Measurements from ENCODE around the gene RPGR. TPM values are rescaled to one million over a fixed set of nuclear protein-coding genes. Genes with fewer than 3 reads are reported as not detected.

Gene RPGR
- total RNA-seq, 4 donors from 2014 or later, result 12.6 to 43.0 (median 25.2) TPM

DNA sequence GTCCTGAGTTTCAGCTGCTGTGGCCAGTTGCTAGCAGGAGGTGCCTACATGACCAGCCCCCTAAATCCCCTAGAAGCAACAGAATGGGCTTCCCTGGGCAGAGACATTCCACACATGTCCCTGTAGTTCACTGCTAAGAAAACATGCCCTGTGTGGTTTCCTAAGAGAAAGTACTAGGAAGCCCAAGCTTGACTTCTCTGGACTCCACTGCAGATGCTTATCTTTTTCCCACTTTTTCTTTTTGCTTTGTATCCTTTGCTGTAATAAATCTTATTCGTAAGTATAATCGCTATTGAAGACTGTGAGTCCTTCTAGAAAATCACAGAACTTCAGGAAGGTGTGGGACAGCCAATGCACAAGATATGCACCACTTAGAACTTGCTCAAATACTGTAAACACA lies 15.6 kb downstream of the RPGR start:
- H3K27ac ChIP-seq, result no peak overlapping the region
- WGBS, result 74% methylated on average over 2 of the region's 2 CpGs
- no peak for DNase-seq (ENCODE audit: low spot score in 2 of 2)
- no peaks in the 10 kb centered on the region for H3K27me3 ChIP-seq
- no peaks in the 10 kb centered on the region for H3K4me1 ChIP-seq
- H3K9me3 ChIP-seq, result no peaks in the 10 kb centered on the region
- H3K36me3 ChIP-seq, result peaks cover 3% of the 10 kb centered on the region
- no peak overlapping the region for H3K4me3 ChIP-seq
- TF ChIP-seq EP300 (IDR thresholded peaks at IDR 0.05) (no peak), POLR2AphosphoS5 (IDR thresholded peaks at IDR 0.05) (no peak), POLR2A (IDR thresholded peaks at IDR 0.05) (no peak)
- TF ChIP-seq, protein P1, sequence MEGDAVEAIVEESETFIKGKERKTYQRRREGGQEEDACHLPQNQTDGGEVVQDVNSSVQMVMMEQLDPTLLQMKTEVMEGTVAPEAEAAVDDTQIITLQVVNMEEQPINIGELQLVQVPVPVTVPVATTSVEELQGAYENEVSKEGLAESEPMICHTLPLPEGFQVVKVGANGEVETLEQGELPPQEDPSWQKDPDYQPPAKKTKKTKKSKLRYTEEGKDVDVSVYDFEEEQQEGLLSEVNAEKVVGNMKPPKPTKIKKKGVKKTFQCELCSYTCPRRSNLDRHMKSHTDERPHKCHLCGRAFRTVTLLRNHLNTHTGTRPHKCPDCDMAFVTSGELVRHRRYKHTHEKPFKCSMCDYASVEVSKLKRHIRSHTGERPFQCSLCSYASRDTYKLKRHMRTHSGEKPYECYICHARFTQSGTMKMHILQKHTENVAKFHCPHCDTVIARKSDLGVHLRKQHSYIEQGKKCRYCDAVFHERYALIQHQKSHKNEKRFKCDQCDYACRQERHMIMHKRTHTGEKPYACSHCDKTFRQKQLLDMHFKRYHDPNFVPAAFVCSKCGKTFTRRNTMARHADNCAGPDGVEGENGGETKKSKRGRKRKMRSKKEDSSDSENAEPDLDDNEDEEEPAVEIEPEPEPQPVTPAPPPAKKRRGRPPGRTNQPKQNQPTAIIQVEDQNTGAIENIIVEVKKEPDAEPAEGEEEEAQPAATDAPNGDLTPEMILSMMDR (IDR thresholded peaks at IDR 0.05), result no peak

DNA sequence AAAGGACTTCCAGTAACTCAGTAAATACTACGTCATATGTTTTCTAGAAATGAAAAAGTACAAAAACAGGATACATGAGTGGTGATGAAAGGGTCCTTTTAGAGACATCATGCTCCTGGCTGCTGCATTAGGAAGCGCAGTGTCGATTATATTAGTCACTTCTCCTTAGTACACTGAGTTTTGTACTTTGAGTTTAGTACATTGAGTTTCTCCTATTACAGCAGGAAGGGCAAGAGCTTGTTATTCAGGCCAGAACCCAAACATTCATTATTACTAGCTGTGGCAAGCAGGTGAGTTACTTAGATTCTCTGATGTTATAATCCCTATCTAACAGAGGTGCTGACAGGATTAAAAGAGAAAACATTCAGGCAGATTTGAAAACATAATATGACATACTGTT lies 21.3 kb downstream of the RPGR start:
- no peak overlapping the region for H3K4me3 ChIP-seq
- 79% methylated on average over 3 of the region's 3 CpGs for WGBS
- H3K4me1 ChIP-seq, result no peaks in the 10 kb centered on the region
- H3K36me3 ChIP-seq, result no peaks in the 10 kb centered on the region
- no peaks in the 10 kb centered on the region for H3K27me3 ChIP-seq
- H3K27ac ChIP-seq, result no peak overlapping the region
- no peak for DNase-seq (ENCODE audit: low spot score in 2 of 2)
- TF ChIP-seq POLR2A (IDR thresholded peaks at IDR 0.05) (no peak), EP300 (IDR thresholded peaks at IDR 0.05) (no peak), POLR2AphosphoS5 (IDR thresholded peaks at IDR 0.05) (no peak)
- TF ChIP-seq, protein P1 (IDR thresholded peaks at IDR 0.05), result no peak
- H3K9me3 ChIP-seq, result no peaks in the 10 kb centered on the region

DNA sequence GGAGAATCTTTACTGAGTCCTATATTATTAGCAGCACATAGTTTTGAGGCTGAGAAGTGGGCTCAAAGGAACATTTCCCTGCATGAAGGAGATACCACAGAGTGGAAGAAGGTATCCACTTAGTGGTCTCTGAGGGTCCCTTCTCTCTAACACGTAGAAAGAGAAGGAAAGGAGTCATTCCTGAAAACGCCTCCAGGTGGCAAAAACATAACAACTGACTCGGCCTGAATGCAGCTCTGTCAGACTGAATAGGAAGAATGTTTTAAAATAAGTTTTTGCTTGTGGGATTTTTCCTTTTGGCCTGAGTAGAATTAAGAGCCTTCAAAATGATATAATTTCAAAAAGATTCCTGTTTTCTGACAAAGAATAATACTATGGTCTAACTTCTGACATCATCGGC lies 23.3 kb downstream of the RPGR start:
- TF ChIP-seq EP300 (IDR thresholded peaks at IDR 0.05), result no peak
- TF ChIP-seq POLR2AphosphoS5 (IDR thresholded peaks at IDR 0.05), result no peak
- TF ChIP-seq, protein P1 (IDR thresholded peaks at IDR 0.05), result no peak
- TF ChIP-seq POLR2A (IDR thresholded peaks at IDR 0.05), result no peak
- no peak overlapping the region for H3K4me3 ChIP-seq
- WGBS, result 39% methylated on average over 4 of the region's 4 CpGs
- H3K4me1 ChIP-seq, result no peaks in the 10 kb centered on the region
- no peaks in the 10 kb centered on the region for H3K36me3 ChIP-seq
- H3K9me3 ChIP-seq, result no peaks in the 10 kb centered on the region
- DNase-seq (ENCODE audit: low spot score in 2 of 2), result no peak
- H3K27ac ChIP-seq, result no peak overlapping the region
- H3K27me3 ChIP-seq, result no peaks in the 10 kb centered on the region

DNA sequence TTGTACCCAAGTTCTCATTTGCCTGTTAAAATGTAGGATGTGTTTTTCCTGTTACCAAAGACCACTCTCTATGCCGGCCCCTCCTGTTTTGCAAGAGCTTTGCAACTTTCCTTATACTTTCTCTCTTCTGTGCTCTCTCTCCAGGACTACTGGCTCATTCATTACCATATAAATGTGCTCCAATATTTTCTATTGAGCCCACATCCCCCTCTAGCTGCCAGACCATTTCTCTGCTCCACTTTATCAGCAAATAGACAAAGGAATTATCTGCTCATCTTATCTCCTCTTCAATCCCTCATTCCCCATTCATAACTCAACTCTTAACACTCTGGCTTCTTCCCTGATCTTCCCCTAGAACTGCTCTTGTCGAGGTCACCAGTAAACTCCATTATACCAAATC lies 33.6 kb downstream of the RPGR start:
- Histone ChIP-seq H3K27me3 (no peaks in the 10 kb centered on the region), H3K27ac (no peak overlapping the region), H3K36me3 (peaks cover 4% of the 10 kb centered on the region), H3K9me3 (no peaks in the 10 kb centered on the region), H3K4me1 (no peaks in the 10 kb centered on the region), H3K4me3 (no peak overlapping the region)
- no peak for TF ChIP-seq EP300 (IDR thresholded peaks at IDR 0.05)
- TF ChIP-seq POLR2A (IDR thresholded peaks at IDR 0.05), result no peak
- TF ChIP-seq POLR2AphosphoS5 (IDR thresholded peaks at IDR 0.05), result no peak
- TF ChIP-seq, protein P1 (IDR thresholded peaks at IDR 0.05), result no peak
- WGBS, result 57% methylated on average over 2 of the region's 2 CpGs
- no peak for DNase-seq (ENCODE audit: low spot score in 2 of 2)

DNA sequence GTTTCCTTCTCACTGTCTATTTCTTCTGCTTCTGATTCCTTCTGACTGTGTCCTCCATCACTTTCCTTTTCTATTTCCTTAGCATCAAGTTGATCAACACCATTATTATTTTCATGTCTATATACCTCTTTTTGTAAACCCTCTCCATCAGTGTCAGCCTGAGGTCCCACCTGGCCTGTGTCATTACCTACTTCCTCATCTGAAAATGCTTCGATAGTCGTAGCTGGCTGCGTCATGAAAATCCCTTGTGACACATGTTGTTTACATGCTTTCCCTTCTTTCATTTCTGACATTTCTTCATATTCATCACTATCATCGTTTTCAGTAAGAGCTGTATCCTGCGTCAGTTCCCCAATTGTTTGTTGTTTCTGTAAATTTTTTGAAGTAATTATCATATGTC lies 39.6 kb downstream of the RPGR start:
- Histone ChIP-seq H3K27ac (no peak overlapping the region), H3K4me3 (no peak overlapping the region), H3K4me1 (no peaks in the 10 kb centered on the region), H3K36me3 (peaks cover 4% of the 10 kb centered on the region), H3K27me3 (no peaks in the 10 kb centered on the region), H3K9me3 (no peaks in the 10 kb centered on the region)
- TF ChIP-seq, protein P1 (IDR thresholded peaks at IDR 0.05), result no peak
- TF ChIP-seq EP300 (IDR thresholded peaks at IDR 0.05) (no peak), POLR2AphosphoS5 (IDR thresholded peaks at IDR 0.05) (no peak), POLR2A (IDR thresholded peaks at IDR 0.05) (no peak)
- WGBS, result 90% methylated on average over 5 of the region's 5 CpGs
- no peak for DNase-seq (ENCODE audit: low spot score in 2 of 2)
